GM23338 (cell line): ENCODE data around the gene KISS1. TPM values are rescaled to one million over a fixed set of nuclear protein-coding genes. Genes with fewer than 3 reads are reported as not detected.

Experiments used
- ATAC-seq: fragments of 200-7000 bp; cut with Tn5 transposase; 3 replicates; pipeline ENCODE4 v1.9.1; 2020
- DNase-seq: peaks from one replicate; pipeline ENCODE4 v3.0.0-alpha.2; 2015; ENCODE audit warnings: low spot score
- H2AFZ ChIP-seq: fragments of 200-600 bp; sonication (generic); 2 replicates; pipeline ENCODE4 v1.8.0; 2016; ENCODE audit warnings: antibody characterized with exemption, mild to moderate bottlenecking, moderate library complexity
- H3F3A ChIP-seq: fragments of 200-600 bp; sonication (generic); replicated peaks from 2 replicates; pipeline ENCODE4 v1.8.0; 2017; ENCODE audit warnings: antibody characterized with exemption, mixed run types, low read depth
- H3K27ac ChIP-seq: fragments of 200-600 bp; sonication (generic); 2 replicates; pipeline ENCODE4 v1.6.1; 2016; ENCODE audit warnings: low read depth
- H3K27me3 ChIP-seq: fragments of 200-600 bp; sonication (generic); 2 replicates; pipeline ENCODE4 v1.8.0; 2016; ENCODE audit warnings: mild to moderate bottlenecking, mixed run types, moderate library complexity; ENCODE audit not compliant: insufficient read depth
- H3K36me3 ChIP-seq: fragments of 200-600 bp; sonication (generic); 2 replicates; pipeline ENCODE4 v1.8.0; 2016; ENCODE audit warnings: mild to moderate bottlenecking; ENCODE audit not compliant: insufficient read depth
- H3K4me1 ChIP-seq: fragments of 200-600 bp; sonication (generic); 2 replicates; pipeline ENCODE4 v1.8.0; 2016; ENCODE audit warnings: mild to moderate bottlenecking, moderate library complexity; ENCODE audit not compliant: insufficient read depth
- H3K4me2 ChIP-seq: fragments of 200-600 bp; sonication (generic); 2 replicates; pipeline ENCODE4 v1.7.1; 2017; ENCODE audit warnings: mixed run types
- H3K4me3 ChIP-seq: fragments of 200-600 bp; sonication (generic); 2 replicates; pipeline ENCODE4 v1.6.1; 2016; ENCODE audit warnings: mixed run types
- H3K79me2 ChIP-seq: fragments of 200-600 bp; sonication (generic); replicated peaks from 2 replicates; pipeline ENCODE4 v1.8.0; 2017; ENCODE audit warnings: mild to moderate bottlenecking; ENCODE audit not compliant: insufficient read depth
- H3K9me2 ChIP-seq: fragments of 200-600 bp; sonication (generic); 2 replicates; pipeline ENCODE4 v1.8.0; 2017; ENCODE audit not compliant: insufficient read depth
- H4K20me1 ChIP-seq: fragments of 200-600 bp; sonication (generic); replicated peaks from 2 replicates; pipeline ENCODE4 v1.8.0; 2017; ENCODE audit warnings: mild to moderate bottlenecking; ENCODE audit not compliant: insufficient read depth
- H3K27ac Mint-ChIP-seq: 2 replicates; pipeline ENCODE4 v1.8.0; 2020; ENCODE audit warnings: inconsistent platforms, mild to moderate bottlenecking, moderate library complexity, mixed read lengths
- H3K27me3 Mint-ChIP-seq: 3 replicates; pipeline ENCODE4 v1.8.0; 2022; ENCODE audit warnings: low read depth, mild to moderate bottlenecking, moderate library complexity, mixed read lengths, inconsistent platforms; ENCODE audit not compliant: insufficient read depth, poor library complexity
- H3K36me3 Mint-ChIP-seq: 3 replicates; pipeline ENCODE4 v1.8.0; 2021; ENCODE audit warnings: low read depth, mild to moderate bottlenecking, inconsistent platforms, moderate library complexity, mixed read lengths
- H3K4me1 Mint-ChIP-seq: 3 replicates; pipeline ENCODE4 v1.8.0; 2020; ENCODE audit warnings: mild to moderate bottlenecking, inconsistent platforms, mixed read lengths
- H3K4me3 Mint-ChIP-seq: 3 replicates; pipeline ENCODE4 v1.8.0; 2021; ENCODE audit warnings: moderate library complexity, mild to moderate bottlenecking, inconsistent platforms, mixed read lengths
- H3K9me3 Mint-ChIP-seq: 3 replicates; pipeline ENCODE4 v1.8.0; 2020; ENCODE audit warnings: moderate library complexity, mild to moderate bottlenecking, inconsistent platforms, mixed read lengths
- CREB1 ChIP-seq: fragments of 250-450 bp; sonication (Bioruptor Pico); IDR thresholded peaks from 2 replicates; pipeline ENCODE4 v1.5.0; 2020; ENCODE audit warnings: low read depth, mild to moderate bottlenecking, moderate library complexity
- EZH2 ChIP-seq: fragments of 200-600 bp; sonication (generic); IDR thresholded peaks from one replicate; pipeline ENCODE4 v1.8.0; 2017; ENCODE audit warnings: antibody characterized with exemption, mild to moderate bottlenecking, low read depth; ENCODE audit not compliant: unreplicated experiment
- EZH2phosphoT487 ChIP-seq: fragments of 200-600 bp; sonication (generic); IDR thresholded peaks from one replicate; pipeline ENCODE4 v1.8.1; 2018; ENCODE audit warnings: antibody characterized with exemption; ENCODE audit not compliant: unreplicated experiment
- JUNB ChIP-seq: IDR thresholded peaks from one replicate; pipeline ENCODE4 v1.6.1; 2016; ENCODE audit warnings: antibody characterized with exemption; ENCODE audit not compliant: unreplicated experiment
- POLR2AphosphoS5 ChIP-seq: IDR thresholded peaks from 2 replicates; pipeline ENCODE4 v1.6.1; 2016; ENCODE audit warnings: antibody characterized with exemption, low read depth
- STAT1 ChIP-seq: IDR thresholded peaks from one replicate; pipeline ENCODE4 v1.6.1; 2016; ENCODE audit warnings: antibody characterized with exemption; ENCODE audit not compliant: unreplicated experiment
- ZNF114 ChIP-seq: fragments of 250-450 bp; sonication (Bioruptor Pico); IDR thresholded peaks from 2 replicates; pipeline ENCODE4 v1.5.0; 2020; ENCODE audit warnings: mild to moderate bottlenecking, moderate library complexity
- ZNF331 ChIP-seq: fragments of 250-450 bp; sonication (Bioruptor Pico); IDR thresholded peaks from 2 replicates; pipeline ENCODE4 v1.5.0; 2020; ENCODE audit warnings: low read depth, mild to moderate bottlenecking, moderate library complexity
- polyA plus RNA-seq: library from polyadenylated mRNA; unstranded; fragments of >200 nt; fragmentation: Nextera tagmentation; extraction: Ambion mirVana; gene quantifications from 2 replicates; pipeline ENCODE4 v1.2.1, GENCODE V29; 2016
- total RNA-seq: library from RNA; depleted of rRNA; stranded (reverse); fragments of >200 nt; shearing (Covaris generic); gene quantifications from 2 replicates; pipeline ENCODE4 v1.2.3, GENCODE V29; 2014
- TF ChIP-seq, protein P1 (sequence below), 2 experiments: fragments of 200-600 bp in 1 of 2; sonication (generic) in 1 of 2; conservative IDR thresholded peaks; 2 replicates each; pipeline versions ENCODE4 v1.5.1 to v1.6.1; 2016 to 2017; ENCODE audit warnings: antibody characterized with exemption in 2 of 2, low read depth in 2 of 2, mild to moderate bottlenecking in 2 of 2, moderate library complexity in 1 of 2
- TF ChIP-seq, protein P2 (sequence below): IDR thresholded peaks from 2 replicates; pipeline ENCODE4 v1.6.1; 2016; ENCODE audit warnings: antibody characterized with exemption

KISS1 gene
- total and polyA plus RNA-seq, 2 experiments from 2014 or later: not detected

DNA sequence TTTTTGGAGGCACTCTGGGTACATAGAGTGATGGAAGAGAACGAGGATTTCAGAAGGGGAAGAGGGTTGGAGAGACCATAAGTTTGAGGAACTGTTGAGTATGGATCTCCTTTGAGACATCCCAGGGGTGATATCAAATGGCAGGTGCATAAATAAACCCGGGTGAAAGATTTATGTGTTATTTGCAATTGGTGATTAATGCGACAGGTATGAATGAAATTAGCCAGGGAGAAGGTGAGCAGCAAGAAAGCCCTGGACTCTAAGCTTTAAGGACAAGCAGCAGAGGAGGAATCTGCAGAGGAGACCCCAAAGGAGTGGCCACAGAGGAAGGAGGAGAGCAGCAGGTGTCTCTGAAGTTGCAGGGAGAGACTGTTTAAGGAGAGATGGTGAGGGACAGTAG is 21.3 kb downstream of the KISS1 start (continued):
- TF ChIP-seq, protein P1, sequence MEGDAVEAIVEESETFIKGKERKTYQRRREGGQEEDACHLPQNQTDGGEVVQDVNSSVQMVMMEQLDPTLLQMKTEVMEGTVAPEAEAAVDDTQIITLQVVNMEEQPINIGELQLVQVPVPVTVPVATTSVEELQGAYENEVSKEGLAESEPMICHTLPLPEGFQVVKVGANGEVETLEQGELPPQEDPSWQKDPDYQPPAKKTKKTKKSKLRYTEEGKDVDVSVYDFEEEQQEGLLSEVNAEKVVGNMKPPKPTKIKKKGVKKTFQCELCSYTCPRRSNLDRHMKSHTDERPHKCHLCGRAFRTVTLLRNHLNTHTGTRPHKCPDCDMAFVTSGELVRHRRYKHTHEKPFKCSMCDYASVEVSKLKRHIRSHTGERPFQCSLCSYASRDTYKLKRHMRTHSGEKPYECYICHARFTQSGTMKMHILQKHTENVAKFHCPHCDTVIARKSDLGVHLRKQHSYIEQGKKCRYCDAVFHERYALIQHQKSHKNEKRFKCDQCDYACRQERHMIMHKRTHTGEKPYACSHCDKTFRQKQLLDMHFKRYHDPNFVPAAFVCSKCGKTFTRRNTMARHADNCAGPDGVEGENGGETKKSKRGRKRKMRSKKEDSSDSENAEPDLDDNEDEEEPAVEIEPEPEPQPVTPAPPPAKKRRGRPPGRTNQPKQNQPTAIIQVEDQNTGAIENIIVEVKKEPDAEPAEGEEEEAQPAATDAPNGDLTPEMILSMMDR (conservative IDR thresholded peaks at IDR 0.05; ENCODE audit: low read depth in 2 of 2): no peak
- TF ChIP-seq ZNF331 (CRISPR knock-in tag): no peak

DNA sequence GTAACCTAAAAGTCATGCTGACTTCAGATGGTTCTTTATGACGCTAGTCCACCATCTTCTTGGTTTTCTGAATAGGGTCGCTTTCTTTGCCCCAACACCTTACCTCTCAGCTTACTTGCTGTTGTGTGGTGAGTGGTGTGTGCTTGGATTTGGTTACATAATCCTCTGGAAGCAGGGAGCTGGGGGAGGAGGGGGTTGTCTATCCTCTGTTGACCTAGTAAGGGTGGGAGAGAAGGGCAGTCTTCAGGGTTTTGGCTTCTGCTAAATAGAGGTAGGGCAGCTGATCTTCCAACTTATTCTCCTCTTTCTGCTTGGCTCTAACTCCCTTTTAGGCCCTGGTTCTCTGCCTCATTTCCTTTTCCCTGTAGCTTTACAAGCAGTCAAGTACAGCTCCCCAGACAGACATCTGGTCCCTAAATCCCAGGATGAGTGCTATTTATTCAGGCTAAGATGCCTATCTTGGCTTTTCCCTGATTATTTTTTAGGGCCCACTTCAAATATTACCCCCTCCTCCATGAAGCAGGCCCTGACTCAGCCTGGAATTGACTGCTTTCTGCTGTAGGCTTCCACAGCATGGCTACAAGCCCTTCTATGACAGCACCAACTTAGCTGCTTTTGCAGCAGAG is 23.8 kb downstream of the KISS1 start:
- no peak overlapping the region for H3K4me3 ChIP-seq
- Mint-ChIP-seq H3K4me3 (no peak overlapping the region), H3K36me3 (peaks cover 8% of the 10 kb centered on the region; the same call in 2 of the 3 replicates), H3K27ac (no peak overlapping the region), H3K27me3 (no peaks in the 10 kb centered on the region), H3K4me1 (no peaks in the 10 kb centered on the region), H3K9me3 (peaks cover 37% of the 10 kb centered on the region)
- no peak for ATAC-seq
- H3K27me3 ChIP-seq: no peaks in the 10 kb centered on the region
- H2AFZ ChIP-seq: no peak overlapping the region
- H3K36me3 ChIP-seq: 0 out of 2 replicates have a peak, but pooled peaks cover 5% of the 10 kb centered on the region
- H3K4me1 ChIP-seq: no peaks in the 10 kb centered on the region
- TF ChIP-seq EZH2 (no peak), STAT1 (no peak), ZNF331 (CRISPR knock-in tag) (no peak), JUNB (no peak), EZH2phosphoT487 (no peak)
- no peak for DNase-seq
- H3K79me2 ChIP-seq: no peaks in the 10 kb centered on the region
- H3K27ac ChIP-seq: no peak overlapping the region
- H3K4me2 ChIP-seq: no peak overlapping the region
- H4K20me1 ChIP-seq: no peaks in the 10 kb centered on the region
- 0 out of 2 replicates have a peak, but pooled peaks cover 5% of the 10 kb centered on the region for H3K9me2 ChIP-seq
- no peaks in the 10 kb centered on the region for H3F3A ChIP-seq

DNA sequence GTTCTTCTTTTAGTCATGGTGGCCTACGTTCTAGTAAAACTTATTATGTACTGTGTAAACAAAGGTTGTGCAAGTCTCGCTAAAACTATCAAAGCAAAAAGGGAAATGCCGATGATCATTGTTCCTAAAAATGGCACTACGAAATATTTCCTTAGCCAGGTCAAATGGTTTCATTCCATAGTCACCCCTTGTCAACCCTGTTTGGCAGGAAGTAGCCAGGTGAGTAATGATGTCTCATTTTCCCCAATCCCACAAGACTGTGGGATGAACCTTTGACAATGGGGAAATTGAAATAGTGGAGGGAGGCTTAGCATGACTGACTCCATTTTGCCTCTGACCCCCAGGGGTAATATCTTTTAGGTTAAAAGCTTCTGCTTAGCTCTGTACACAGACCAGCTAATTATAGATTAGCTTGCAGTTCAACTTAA is 24.5 kb downstream of the KISS1 start:
- H3K4me2 ChIP-seq: no peak overlapping the region
- H4K20me1 ChIP-seq: no peaks in the 10 kb centered on the region
- no peaks in the 10 kb centered on the region for H3K27me3 Mint-ChIP-seq
- no peak overlapping the region for H2AFZ ChIP-seq
- no peaks in the 10 kb centered on the region for H3K4me1 ChIP-seq
- no peaks in the 10 kb centered on the region for H3K27me3 ChIP-seq
- H3K4me3 Mint-ChIP-seq: no peak overlapping the region
- 0 out of 2 replicates have a peak, but pooled peaks cover 5% of the 10 kb centered on the region for H3K36me3 ChIP-seq
- H3K9me3 Mint-ChIP-seq: peaks cover 38% of the 10 kb centered on the region
- H3K4me1 Mint-ChIP-seq: no peaks in the 10 kb centered on the region
- ATAC-seq (no peak), DNase-seq (peak; percentile 28)
- H3K4me3 ChIP-seq: no peak overlapping the region
- H3F3A ChIP-seq: no peaks in the 10 kb centered on the region
- 0 out of 2 replicates have a peak, but pooled peaks cover 5% of the 10 kb centered on the region for H3K9me2 ChIP-seq
- peaks cover 8% of the 10 kb centered on the region; the same call in 2 of the 3 replicates for H3K36me3 Mint-ChIP-seq
- H3K27ac Mint-ChIP-seq: no peak overlapping the region
- H3K27ac ChIP-seq: no peak overlapping the region
- no peaks in the 10 kb centered on the region for H3K79me2 ChIP-seq
- TF ChIP-seq ZNF114 (CRISPR knock-in tag) (no peak), POLR2AphosphoS5 (no peak), ZNF331 (CRISPR knock-in tag) (no peak), JUNB (no peak), CREB1 (no peak), STAT1 (no peak), EZH2 (no peak)
- TF ChIP-seq, protein P2, sequence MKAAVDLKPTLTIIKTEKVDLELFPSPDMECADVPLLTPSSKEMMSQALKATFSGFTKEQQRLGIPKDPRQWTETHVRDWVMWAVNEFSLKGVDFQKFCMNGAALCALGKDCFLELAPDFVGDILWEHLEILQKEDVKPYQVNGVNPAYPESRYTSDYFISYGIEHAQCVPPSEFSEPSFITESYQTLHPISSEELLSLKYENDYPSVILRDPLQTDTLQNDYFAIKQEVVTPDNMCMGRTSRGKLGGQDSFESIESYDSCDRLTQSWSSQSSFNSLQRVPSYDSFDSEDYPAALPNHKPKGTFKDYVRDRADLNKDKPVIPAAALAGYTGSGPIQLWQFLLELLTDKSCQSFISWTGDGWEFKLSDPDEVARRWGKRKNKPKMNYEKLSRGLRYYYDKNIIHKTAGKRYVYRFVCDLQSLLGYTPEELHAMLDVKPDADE: no peak
- TF ChIP-seq, protein P1 (conservative IDR thresholded peaks at IDR 0.05; ENCODE audit: low read depth in 2 of 2): no peak
